ENCODE data around the gene PTBP3.

- TF ChIP-seq CTCF (conservative IDR thresholded peaks at IDR 0.05; ENCODE audit: low read length) (no peak), EZH2phosphoT487 (IDR thresholded peaks at IDR 0.05; ENCODE audit: borderline replicate concordance) (no peak)
These were observed 1.8 kb downstream of the PTBP3 start for GRCh38 chr9:112331674-112331952.

Measured in Loucy (cell line).